ENCODE results near the gene SRRM1. TPM values are rescaled to one million over a fixed set of nuclear protein-coding genes. Genes with fewer than 3 reads are reported as not detected.
"Not testable (repeated sequence)": the region's sequence is repeated elsewhere in the genome, so short reads cannot be mapped to it uniquely, and the experiment has no call there.

SRRM1 gene
- total and polyA plus RNA-seq, 2 experiments from 2014 or later, result 118 to 666 TPM

DNA sequence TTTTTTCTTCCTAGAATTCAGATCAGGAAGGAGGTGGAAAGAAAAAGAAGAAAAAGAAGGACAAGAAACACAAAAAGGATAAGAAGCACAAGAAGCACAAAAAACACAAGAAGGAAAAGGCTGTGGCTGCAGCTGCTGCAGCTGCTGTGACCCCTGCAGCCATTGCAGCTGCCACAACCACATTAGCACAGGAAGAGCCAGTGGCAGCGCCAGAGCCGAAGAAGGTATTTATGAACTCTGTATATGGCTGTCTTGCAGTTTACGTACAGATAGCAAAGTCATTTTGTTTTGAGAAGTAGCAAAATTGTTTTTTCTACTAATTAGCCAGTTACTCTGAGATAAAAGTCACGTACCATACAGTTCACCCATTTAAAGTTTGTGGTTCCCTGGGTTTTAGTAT lies 28.3 kb downstream of the SRRM1 start:
- peaks cover 96% of the 10 kb centered on the region for H3K36me3 Mint-ChIP-seq (ENCODE audit: low read depth)
- not testable (repeated sequence) for DNase-seq (ENCODE audit: low spot score); ATAC-seq; H3K4me1 Mint-ChIP-seq; H3K4me3 Mint-ChIP-seq; H3K27me3 ChIP-seq (ENCODE audit: insufficient read depth); H3K27ac Mint-ChIP-seq; H3K79me2 ChIP-seq (replicated peaks; ENCODE audit: insufficient read depth); H2AFZ ChIP-seq; H3K4me3 ChIP-seq; H3K9me3 Mint-ChIP-seq; H3K9me2 ChIP-seq (ENCODE audit: insufficient read depth); H3K4me2 ChIP-seq; H3K27me3 Mint-ChIP-seq (ENCODE audit: insufficient read depth, low read depth, poor library complexity); H3K4me1 ChIP-seq (ENCODE audit: insufficient read depth)
- TF ChIP-seq EZH2phosphoT487 (IDR thresholded peaks at IDR 0.05; ENCODE audit: unreplicated experiment), result peak; percentile 50
- Histone ChIP-seq H3K36me3 (ENCODE audit: insufficient read depth) (peaks cover 86% of the 10 kb centered on the region), H3F3A (replicated peaks; ENCODE audit: low read depth) (peaks cover 36% of the 10 kb centered on the region), H4K20me1 (replicated peaks; ENCODE audit: insufficient read depth) (peaks cover 24% of the 10 kb centered on the region), H3K27ac (ENCODE audit: low read depth) (peak overlapping the region; percentile 65; the same call in 1 of the 2 replicates)

DNA sequence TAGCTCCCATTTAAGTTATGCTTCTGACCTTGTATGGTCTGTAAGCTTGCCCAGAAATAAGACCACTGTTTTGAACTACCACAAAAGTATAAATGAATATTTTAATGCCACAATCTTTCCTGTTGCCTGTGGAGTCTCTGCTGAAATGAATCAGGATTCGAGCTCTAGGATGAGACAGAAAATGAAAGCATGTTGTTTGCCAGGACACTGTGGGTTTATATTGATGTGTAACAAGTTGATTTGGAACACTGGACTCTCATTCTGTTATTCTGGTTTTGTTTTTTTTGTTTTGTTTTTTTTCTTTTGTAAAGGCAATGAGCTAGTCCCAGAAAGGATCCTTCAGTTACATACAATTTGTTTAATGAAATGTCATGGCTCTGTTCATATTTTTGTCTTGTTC lies 29.6 kb downstream of the SRRM1 start:
- not testable (repeated sequence) for H3K27ac Mint-ChIP-seq; H3K9me3 Mint-ChIP-seq; H3K4me3 Mint-ChIP-seq; H3K9me2 ChIP-seq (ENCODE audit: insufficient read depth); ATAC-seq; H3K4me2 ChIP-seq; H3K79me2 ChIP-seq (replicated peaks; ENCODE audit: insufficient read depth); H3K4me3 ChIP-seq; H2AFZ ChIP-seq; H3K4me1 Mint-ChIP-seq; H3K4me1 ChIP-seq (ENCODE audit: insufficient read depth); H3K27me3 Mint-ChIP-seq (ENCODE audit: insufficient read depth, low read depth, poor library complexity); H3K27me3 ChIP-seq (ENCODE audit: insufficient read depth); H3K27ac ChIP-seq (ENCODE audit: low read depth); DNase-seq (ENCODE audit: low spot score)
- Histone ChIP-seq H4K20me1 (replicated peaks; ENCODE audit: insufficient read depth) (peaks cover 24% of the 10 kb centered on the region), H3K36me3 (ENCODE audit: insufficient read depth) (peaks cover 73% of the 10 kb centered on the region), H3F3A (replicated peaks; ENCODE audit: low read depth) (peaks cover 43% of the 10 kb centered on the region; the same call in 1 of the 2 replicates)
- H3K36me3 Mint-ChIP-seq (ENCODE audit: low read depth), result peaks cover 94% of the 10 kb centered on the region

DNA sequence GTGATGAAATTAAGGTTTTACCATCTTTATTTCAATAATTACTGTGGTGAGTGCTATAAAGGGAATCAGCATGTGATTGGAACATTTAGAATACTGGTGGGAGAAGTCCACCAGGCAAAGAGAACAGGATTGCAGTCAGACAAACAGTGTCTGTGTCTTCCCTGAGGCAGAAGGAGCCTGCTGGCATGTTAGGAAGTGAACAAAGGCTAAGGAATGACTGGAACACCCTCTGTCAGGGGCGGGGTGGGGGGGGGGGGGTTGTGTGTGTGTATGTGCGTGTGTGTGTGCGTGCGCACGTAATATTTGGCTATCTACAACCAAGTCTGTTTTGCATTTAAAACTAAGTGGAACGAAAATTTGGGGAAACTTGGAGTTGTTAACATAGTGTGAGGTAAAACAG lies 30.2 kb downstream of the SRRM1 start:
- no peak overlapping the region for H3K4me2 ChIP-seq
- Mint-ChIP-seq H3K4me3 (no peak overlapping the region), H3K36me3 (ENCODE audit: low read depth) (peaks cover 93% of the 10 kb centered on the region)
- TF ChIP-seq, protein P1, sequence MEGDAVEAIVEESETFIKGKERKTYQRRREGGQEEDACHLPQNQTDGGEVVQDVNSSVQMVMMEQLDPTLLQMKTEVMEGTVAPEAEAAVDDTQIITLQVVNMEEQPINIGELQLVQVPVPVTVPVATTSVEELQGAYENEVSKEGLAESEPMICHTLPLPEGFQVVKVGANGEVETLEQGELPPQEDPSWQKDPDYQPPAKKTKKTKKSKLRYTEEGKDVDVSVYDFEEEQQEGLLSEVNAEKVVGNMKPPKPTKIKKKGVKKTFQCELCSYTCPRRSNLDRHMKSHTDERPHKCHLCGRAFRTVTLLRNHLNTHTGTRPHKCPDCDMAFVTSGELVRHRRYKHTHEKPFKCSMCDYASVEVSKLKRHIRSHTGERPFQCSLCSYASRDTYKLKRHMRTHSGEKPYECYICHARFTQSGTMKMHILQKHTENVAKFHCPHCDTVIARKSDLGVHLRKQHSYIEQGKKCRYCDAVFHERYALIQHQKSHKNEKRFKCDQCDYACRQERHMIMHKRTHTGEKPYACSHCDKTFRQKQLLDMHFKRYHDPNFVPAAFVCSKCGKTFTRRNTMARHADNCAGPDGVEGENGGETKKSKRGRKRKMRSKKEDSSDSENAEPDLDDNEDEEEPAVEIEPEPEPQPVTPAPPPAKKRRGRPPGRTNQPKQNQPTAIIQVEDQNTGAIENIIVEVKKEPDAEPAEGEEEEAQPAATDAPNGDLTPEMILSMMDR (conservative IDR thresholded peaks at IDR 0.05; ENCODE audit: low read depth in 2 of 2), result no peak
- TF ChIP-seq, protein P2, sequence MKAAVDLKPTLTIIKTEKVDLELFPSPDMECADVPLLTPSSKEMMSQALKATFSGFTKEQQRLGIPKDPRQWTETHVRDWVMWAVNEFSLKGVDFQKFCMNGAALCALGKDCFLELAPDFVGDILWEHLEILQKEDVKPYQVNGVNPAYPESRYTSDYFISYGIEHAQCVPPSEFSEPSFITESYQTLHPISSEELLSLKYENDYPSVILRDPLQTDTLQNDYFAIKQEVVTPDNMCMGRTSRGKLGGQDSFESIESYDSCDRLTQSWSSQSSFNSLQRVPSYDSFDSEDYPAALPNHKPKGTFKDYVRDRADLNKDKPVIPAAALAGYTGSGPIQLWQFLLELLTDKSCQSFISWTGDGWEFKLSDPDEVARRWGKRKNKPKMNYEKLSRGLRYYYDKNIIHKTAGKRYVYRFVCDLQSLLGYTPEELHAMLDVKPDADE (IDR thresholded peaks at IDR 0.05), result no peak
- TF ChIP-seq POLR2AphosphoS5 (IDR thresholded peaks at IDR 0.05; ENCODE audit: low read depth) (no peak), EZH2phosphoT487 (IDR thresholded peaks at IDR 0.05; ENCODE audit: unreplicated experiment) (no peak), ZNF331 (CRISPR knock-in tag; IDR thresholded peaks at IDR 0.05; ENCODE audit: low read depth) (no peak), NANOG (IDR thresholded peaks at IDR 0.05; ENCODE audit: borderline replicate concordance) (no peak), STAT1 (IDR thresholded peaks at IDR 0.05; ENCODE audit: unreplicated experiment) (no peak), ZNF114 (CRISPR knock-in tag; IDR thresholded peaks at IDR 0.05) (no peak), CREB1 (CRISPR knock-in tag; IDR thresholded peaks at IDR 0.05; ENCODE audit: low read depth) (no peak), EZH2 (IDR thresholded peaks at IDR 0.05; ENCODE audit: low read depth, unreplicated experiment) (no peak)
- TF ChIP-seq, protein P3, sequence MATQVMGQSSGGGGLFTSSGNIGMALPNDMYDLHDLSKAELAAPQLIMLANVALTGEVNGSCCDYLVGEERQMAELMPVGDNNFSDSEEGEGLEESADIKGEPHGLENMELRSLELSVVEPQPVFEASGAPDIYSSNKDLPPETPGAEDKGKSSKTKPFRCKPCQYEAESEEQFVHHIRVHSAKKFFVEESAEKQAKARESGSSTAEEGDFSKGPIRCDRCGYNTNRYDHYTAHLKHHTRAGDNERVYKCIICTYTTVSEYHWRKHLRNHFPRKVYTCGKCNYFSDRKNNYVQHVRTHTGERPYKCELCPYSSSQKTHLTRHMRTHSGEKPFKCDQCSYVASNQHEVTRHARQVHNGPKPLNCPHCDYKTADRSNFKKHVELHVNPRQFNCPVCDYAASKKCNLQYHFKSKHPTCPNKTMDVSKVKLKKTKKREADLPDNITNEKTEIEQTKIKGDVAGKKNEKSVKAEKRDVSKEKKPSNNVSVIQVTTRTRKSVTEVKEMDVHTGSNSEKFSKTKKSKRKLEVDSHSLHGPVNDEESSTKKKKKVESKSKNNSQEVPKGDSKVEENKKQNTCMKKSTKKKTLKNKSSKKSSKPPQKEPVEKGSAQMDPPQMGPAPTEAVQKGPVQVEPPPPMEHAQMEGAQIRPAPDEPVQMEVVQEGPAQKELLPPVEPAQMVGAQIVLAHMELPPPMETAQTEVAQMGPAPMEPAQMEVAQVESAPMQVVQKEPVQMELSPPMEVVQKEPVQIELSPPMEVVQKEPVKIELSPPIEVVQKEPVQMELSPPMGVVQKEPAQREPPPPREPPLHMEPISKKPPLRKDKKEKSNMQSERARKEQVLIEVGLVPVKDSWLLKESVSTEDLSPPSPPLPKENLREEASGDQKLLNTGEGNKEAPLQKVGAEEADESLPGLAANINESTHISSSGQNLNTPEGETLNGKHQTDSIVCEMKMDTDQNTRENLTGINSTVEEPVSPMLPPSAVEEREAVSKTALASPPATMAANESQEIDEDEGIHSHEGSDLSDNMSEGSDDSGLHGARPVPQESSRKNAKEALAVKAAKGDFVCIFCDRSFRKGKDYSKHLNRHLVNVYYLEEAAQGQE (IDR thresholded peaks at IDR 0.05; ENCODE audit: unreplicated experiment), result no peak

More for the DNA sequence above, 30.2 kb downstream of the SRRM1 start:
- Histone ChIP-seq H3K9me2 (ENCODE audit: insufficient read depth) (no peaks in the 10 kb centered on the region), H3K4me3 (no peak overlapping the region), H3K4me1 (ENCODE audit: insufficient read depth) (no peaks in the 10 kb centered on the region), H3K36me3 (ENCODE audit: insufficient read depth) (peaks cover 66% of the 10 kb centered on the region), H2AFZ (no peak overlapping the region), H3K27me3 (ENCODE audit: insufficient read depth) (no peaks in the 10 kb centered on the region), H3F3A (replicated peaks; ENCODE audit: low read depth) (peaks cover 39% of the 10 kb centered on the region; the same call in 1 of the 2 replicates), H3K79me2 (replicated peaks; ENCODE audit: insufficient read depth) (no peaks in the 10 kb centered on the region), H4K20me1 (replicated peaks; ENCODE audit: insufficient read depth) (peaks cover 24% of the 10 kb centered on the region), H3K27ac (ENCODE audit: low read depth) (no peak overlapping the region)
- Mint-ChIP-seq H3K9me3 (no peaks in the 10 kb centered on the region; the same call in 2 of the 3 replicates), H3K27ac (no peak overlapping the region), H3K27me3 (ENCODE audit: insufficient read depth, low read depth, poor library complexity) (peaks cover 2% of the 10 kb centered on the region), H3K4me1 (no peaks in the 10 kb centered on the region)
- ATAC-seq (no peak), DNase-seq (ENCODE audit: low spot score) (no peak)
